T47D (cell line): ENCODE results near the gene CLASP1.
"Not testable (repeated sequence)": the region's sequence is repeated elsewhere in the genome, so short reads cannot be mapped to it uniquely, and the experiment has no call there.

Experiments used
- DNase-seq, 2 experiments: peaks; one replicate each; pipeline versions ENCODE4 v3.0.0 to v3.0.0-alpha.2; 2011 to 2012; ENCODE audit warnings: low read depth in 1 of 2, low spot score in 1 of 2
- JUND ChIP-seq: IDR thresholded peaks from 2 replicates; pipeline ENCODE4 v1.6.1; 2012; ENCODE audit warnings: low read depth
- in situ Hi-C: cut with HindIII; loops from 2 replicates; pipeline ENCODE4 v1.10.0; 2016; ENCODE audit warnings: low sequenced_read_pairs, low pct_unique_long_range_greater_than_20kb

The CLASP1 gene

GRCh38 chr2:121359170-121359569 is 290.1 kb downstream of the CLASP1 start:
- no peak for DNase-seq
- in situ Hi-C loops = no loop called here
- TF ChIP-seq JUND = no peak

GRCh38 chr2:121358291-121358690 is 291.0 kb downstream of the CLASP1 start:
- no peak for TF ChIP-seq JUND
- DNase-seq = no peak
- in situ Hi-C loops = no loop called here

- TF ChIP-seq JUND = no peak
- DNase-seq = peak; percentile 31 to 74
- in situ Hi-C loops = no loop called here
These were observed 293.1 kb downstream of the CLASP1 start for GRCh38 chr2:121356058-121356640.

GRCh38 chr2:121355488-121355887 is 293.8 kb downstream of the CLASP1 start:
- no peak for TF ChIP-seq JUND
- peak in 1 of 2 experiments; percentile 27 for DNase-seq
- in situ Hi-C loops = no loop called here

- DNase-seq = no peak
- no peak for TF ChIP-seq JUND
- in situ Hi-C loops = no loop called here
These were observed 297.5 kb downstream of the CLASP1 start for GRCh38 chr2:121351521-121352318.

- no peak for TF ChIP-seq JUND
- DNase-seq = no peak
- in situ Hi-C loops = no loop called here
These were observed 298.4 kb downstream of the CLASP1 start for GRCh38 chr2:121350890-121351289.

GRCh38 chr2:121350402-121350775 is 298.9 kb downstream of the CLASP1 start:
- in situ Hi-C loops = no loop called here
- TF ChIP-seq JUND = no peak

GRCh38 chr2:121349721-121350401 is 299.4 kb downstream of the CLASP1 start:
- in situ Hi-C loops = no loop called here
- no peak for TF ChIP-seq JUND
- DNase-seq = no peak

More at GRCh38 chr2:121350402-121350775, 298.9 kb downstream of the CLASP1 start:
- no peak for DNase-seq

GRCh38 chr2:121348128-121348740 is 301.0 kb downstream of the CLASP1 start:
- no peak for DNase-seq
- in situ Hi-C loops = no loop called here
- TF ChIP-seq JUND = no peak

- in situ Hi-C loops = no loop called here
- no peak for TF ChIP-seq JUND
- DNase-seq = no peak
These were observed 302.4 kb downstream of the CLASP1 start for GRCh38 chr2:121346859-121347258.

GRCh38 chr2:121346407-121346806 is 302.9 kb downstream of the CLASP1 start:
- TF ChIP-seq JUND = no peak
- no peak for DNase-seq
- in situ Hi-C loops = no loop called here

GRCh38 chr2:121345887-121346286 is 303.4 kb downstream of the CLASP1 start:
- in situ Hi-C loops = no loop called here
- TF ChIP-seq JUND = no peak
- no peak for DNase-seq

- TF ChIP-seq JUND = no peak
- in situ Hi-C loops = no loop called here
- DNase-seq = no peak
These were observed 304.2 kb downstream of the CLASP1 start for GRCh38 chr2:121345101-121345500.

- DNase-seq, in situ Hi-C loops: not testable (repeated sequence)
These were observed 305.3 kb downstream of the CLASP1 start for GRCh38 chr2:121343828-121344399.
